ENCODE results near the gene ANKRD18A.
"Not testable (repeated sequence)": the region's sequence is repeated elsewhere in the genome, so short reads cannot be mapped to it uniquely, and the experiment has no call there.

GRCh38 chr9:38563911-38564310, 56.5 kb downstream of the ANKRD18A start:
- not testable (repeated sequence) for TF ChIP-seq BRCA1 (IDR thresholded peaks at IDR 0.05; ENCODE audit: low read depth, low read length); CREM (IDR thresholded peaks at IDR 0.05; ENCODE audit: low read depth); RELB (IDR thresholded peaks at IDR 0.05; ENCODE audit: low read depth); SP1 (IDR thresholded peaks at IDR 0.05; ENCODE audit: low read depth, low read length); RAD21 (IDR thresholded peaks at IDR 0.05; ENCODE audit: insufficient read depth, low read depth, low read length); POLR2A (IDR thresholded peaks at IDR 0.05; ENCODE audit: low read depth, low read length); ZBTB33 (IDR thresholded peaks at IDR 0.05); CTCF (IDR thresholded peaks at IDR 0.05 in 2 of 3, conservative IDR thresholded peaks at IDR 0.05 in 1 of 3; ENCODE audit: control insufficient read depth in 2 of 3, extremely low read depth in 1 of 3, insufficient read depth in 1 of 3, low read depth in 3 of 3, low read length in 3 of 3); EZH2 (IDR thresholded peaks at IDR 0.05; ENCODE audit: borderline replicate concordance, control insufficient read depth, low read depth, low read length); PRDM15 (CRISPR knock-in tag; IDR thresholded peaks at IDR 0.05); ZNF592 (IDR thresholded peaks at IDR 0.05); NR2F1 (conservative IDR thresholded peaks at IDR 0.05)

All from GM12878 (cell line).